SK-N-SH (cell line): ENCODE data around the gene MRPL40.

Experiments used
- EZH2phosphoT487 ChIP-seq: fragments of 200-600 bp; sonication (generic); IDR thresholded peaks from 2 replicates; pipeline ENCODE4 v1.6.1; 2017; ENCODE audit warnings: low read depth, mixed run types, mild to moderate bottlenecking, antibody characterized with exemption, moderate library complexity, borderline replicate concordance
- IRF3 ChIP-seq: fragments of 150-350 bp; IDR thresholded peaks from 2 replicates; pipeline ENCODE4 v1.6.1; 2016; ENCODE audit warnings: mild to moderate bottlenecking, low read depth, low read length
- JUND ChIP-seq: IDR thresholded peaks from 2 replicates; pipeline ENCODE4 v1.4.0; 2012
- TEAD4 ChIP-seq: IDR thresholded peaks from 2 replicates; pipeline ENCODE4 v1.4.0; 2012; ENCODE audit warnings: mild to moderate bottlenecking, borderline replicate concordance; ENCODE audit not compliant: insufficient read depth
- TF ChIP-seq, protein P1 (sequence below): fragments of 200-600 bp; sonication (generic); IDR thresholded peaks from 2 replicates; pipeline ENCODE4 v1.6.1; 2017; ENCODE audit warnings: antibody characterized with exemption, mild to moderate bottlenecking, moderate library complexity

DNA sequence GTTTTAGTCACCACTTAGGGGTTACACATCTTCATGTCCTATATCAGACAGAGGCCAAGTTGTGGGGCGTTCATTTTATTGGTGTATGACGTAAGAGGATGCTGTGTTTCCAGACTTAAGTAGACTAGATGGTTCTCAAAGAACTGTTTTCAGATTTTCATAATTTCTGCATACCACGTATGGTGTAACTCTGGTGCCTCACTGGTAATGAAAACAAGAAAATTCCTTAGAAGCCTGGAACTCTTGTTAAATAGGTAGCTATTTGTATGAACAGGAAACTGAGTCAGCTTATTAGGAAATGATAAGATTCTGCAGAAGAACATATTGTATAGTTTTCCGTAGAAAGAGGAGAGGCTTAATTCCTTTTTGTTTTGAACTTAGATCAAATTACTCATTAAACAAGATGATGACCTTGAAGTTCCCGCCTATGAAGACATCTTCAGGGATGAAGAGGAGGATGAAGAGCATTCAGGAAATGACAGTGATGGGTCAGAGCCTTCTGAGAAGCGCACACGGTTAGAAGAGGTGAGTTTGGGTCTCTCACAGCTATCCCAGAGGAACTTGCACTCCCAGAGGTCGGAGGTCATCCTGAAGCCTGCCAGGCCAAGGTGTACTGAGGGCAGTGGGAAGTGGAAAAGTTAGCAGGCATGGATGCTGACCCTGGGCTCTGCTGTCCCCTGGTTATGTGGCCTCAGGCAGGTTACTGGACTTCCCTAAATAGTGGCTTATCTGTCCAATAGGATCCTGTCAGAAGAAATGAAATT lies 51.3 kb downstream of the MRPL40 start:
- TF ChIP-seq, protein P1, sequence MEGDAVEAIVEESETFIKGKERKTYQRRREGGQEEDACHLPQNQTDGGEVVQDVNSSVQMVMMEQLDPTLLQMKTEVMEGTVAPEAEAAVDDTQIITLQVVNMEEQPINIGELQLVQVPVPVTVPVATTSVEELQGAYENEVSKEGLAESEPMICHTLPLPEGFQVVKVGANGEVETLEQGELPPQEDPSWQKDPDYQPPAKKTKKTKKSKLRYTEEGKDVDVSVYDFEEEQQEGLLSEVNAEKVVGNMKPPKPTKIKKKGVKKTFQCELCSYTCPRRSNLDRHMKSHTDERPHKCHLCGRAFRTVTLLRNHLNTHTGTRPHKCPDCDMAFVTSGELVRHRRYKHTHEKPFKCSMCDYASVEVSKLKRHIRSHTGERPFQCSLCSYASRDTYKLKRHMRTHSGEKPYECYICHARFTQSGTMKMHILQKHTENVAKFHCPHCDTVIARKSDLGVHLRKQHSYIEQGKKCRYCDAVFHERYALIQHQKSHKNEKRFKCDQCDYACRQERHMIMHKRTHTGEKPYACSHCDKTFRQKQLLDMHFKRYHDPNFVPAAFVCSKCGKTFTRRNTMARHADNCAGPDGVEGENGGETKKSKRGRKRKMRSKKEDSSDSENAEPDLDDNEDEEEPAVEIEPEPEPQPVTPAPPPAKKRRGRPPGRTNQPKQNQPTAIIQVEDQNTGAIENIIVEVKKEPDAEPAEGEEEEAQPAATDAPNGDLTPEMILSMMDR: no peak
- TF ChIP-seq EZH2phosphoT487 (no peak), TEAD4 (no peak), JUND (no peak), IRF3 (no peak)
